HG03175 (cell line): ENCODE results near the gene SARM1.

Source experiments
- ATAC-seq: cut with Tn5 transposase; IDR thresholded peaks from one replicate; pipeline ENCODE4 v1.9.1; 2021; ENCODE audit warnings: mild to moderate bottlenecking, moderate library complexity; ENCODE audit not compliant: unreplicated experiment

SARM1 gene

GRCh38 chr17:28340374-28340773 lies 31.1 kb upstream of the SARM1 start:
- ATAC-seq: no peak

GRCh38 chr17:28341516-28341915 lies 30.0 kb upstream of the SARM1 start:
- ATAC-seq: no peak

- no peak for ATAC-seq
Observed at GRCh38 chr17:28342313-28342712, 29.2 kb upstream of the SARM1 start.

GRCh38 chr17:28343491-28343932 lies 28.0 kb upstream of the SARM1 start:
- no peak for ATAC-seq

GRCh38 chr17:28344011-28344410 lies 27.5 kb upstream of the SARM1 start:
- ATAC-seq: no peak

- no peak for ATAC-seq
Observed at GRCh38 chr17:28344435-28344901, 27.0 kb upstream of the SARM1 start.

GRCh38 chr17:28345419-28346198 lies 25.9 kb upstream of the SARM1 start:
- ATAC-seq: no peak

- ATAC-seq: no peak
Observed at GRCh38 chr17:28346199-28346580, 25.3 kb upstream of the SARM1 start.

- no peak for ATAC-seq
Observed at GRCh38 chr17:28346746-28347246, 24.7 kb upstream of the SARM1 start.

GRCh38 chr17:28347261-28347891 lies 24.1 kb upstream of the SARM1 start:
- ATAC-seq: no peak

- ATAC-seq: no peak
Observed at GRCh38 chr17:28348979-28349378, 22.5 kb upstream of the SARM1 start.

GRCh38 chr17:28350271-28350670 lies 21.2 kb upstream of the SARM1 start:
- ATAC-seq: no peak

- ATAC-seq: peak; percentile 97
Observed at GRCh38 chr17:28357061-28357900, 14.2 kb upstream of the SARM1 start, which contains the start of gene POLDIP2. Gene POLDIP2, minus strand, starts transcription at chr17:28357527. Its CDS starts 79 bp downstream, at chr17:28357448.

GRCh38 chr17:28357901-28358197 lies 13.6 kb upstream of the SARM1 start:
- ATAC-seq: no peak

- ATAC-seq: no peak
Observed at GRCh38 chr17:28363186-28363585, 8.3 kb upstream of the SARM1 start.

- ATAC-seq: no peak
Observed at GRCh38 chr17:28363776-28364650, 7.5 kb upstream of the SARM1 start.

- no peak for ATAC-seq
Observed at GRCh38 chr17:28364665-28365363, 6.7 kb upstream of the SARM1 start, which contains the start of gene SEBOX. Gene SEBOX, minus strand, starts transcription at chr17:28365199. Its CDS starts 48 bp downstream, at chr17:28365151.

- ATAC-seq: no peak
Observed at GRCh38 chr17:28365487-28365886, 6.0 kb upstream of the SARM1 start.

- no peak for ATAC-seq
Observed at GRCh38 chr17:28366605-28367004, 4.9 kb upstream of the SARM1 start.
